ENCODE measurements around the gene UBASH3B. TPM values are rescaled to one million over a fixed set of nuclear protein-coding genes. Genes with fewer than 3 reads are reported as not detected.

Gene UBASH3B
- total and polyA plus RNA-seq, 7 donors: 1.4 to 17.5 (median 8.5) TPM

GRCh38 chr11:122813176-122813893 lies 157.8 kb downstream of the UBASH3B start:
- H3K27me3 ChIP-seq (ENCODE audit: insufficient read depth in 3 of 3, low read length in 2 of 3): no peaks in the 10 kb centered on the region
- DNase-seq (no peak), ATAC-seq (no peak)
- H3K4me3 ChIP-seq: no peak overlapping the region
- intact Hi-C loops (cut with DNase I): no loop called here
- H3K4me1 ChIP-seq: peaks cover 1% of the 10 kb centered on the region
- no peak for TF ChIP-seq CTCF (IDR thresholded peaks at IDR 0.05)
- 74 to 83% (median 82%) methylated on average over 8 of the region's 8 CpGs for WGBS, 3 donors
- no peak overlapping the region for H3K27ac ChIP-seq
- no peaks in the 10 kb centered on the region for H3K36me3 ChIP-seq (ENCODE audit: insufficient read depth in 1 of 2, low read depth in 1 of 2)
- no peaks in the 10 kb centered on the region for H3K9me3 ChIP-seq

GRCh38 chr11:122813894-122814270 lies 158.4 kb downstream of the UBASH3B start:
- ATAC-seq: no peak
- TF ChIP-seq CTCF (IDR thresholded peaks at IDR 0.05): no peak
- no peak for DNase-seq
- H3K9me3 ChIP-seq: no peaks in the 10 kb centered on the region
- no peaks in the 10 kb centered on the region for H3K36me3 ChIP-seq (ENCODE audit: insufficient read depth in 1 of 2, low read depth in 1 of 2)
- no peak overlapping the region for H3K4me3 ChIP-seq
- WGBS, 3 donors: 67 to 70% (median 69%) methylated on average over 1 of the region's 1 CpG
- no peaks in the 10 kb centered on the region for H3K27me3 ChIP-seq (ENCODE audit: insufficient read depth in 3 of 3, low read length in 2 of 3)
- intact Hi-C loops (cut with DNase I): no loop called here
- H3K4me1 ChIP-seq: no peaks in the 10 kb centered on the region
- no peak overlapping the region for H3K27ac ChIP-seq

- Histone ChIP-seq H3K27ac (no peak overlapping the region), H3K27me3 (ENCODE audit: insufficient read depth in 3 of 3, low read length in 2 of 3) (no peaks in the 10 kb centered on the region), H3K9me3 (no peaks in the 10 kb centered on the region), H3K4me1 (no peaks in the 10 kb centered on the region), H3K4me3 (no peak overlapping the region), H3K36me3 (ENCODE audit: insufficient read depth in 1 of 2, low read depth in 1 of 2) (no peaks in the 10 kb centered on the region)
- WGBS, 3 donors: 92 to 96% (median 93%) methylated on average over 1 of the region's 1 CpG
- DNase-seq: no peak
- no peak for ATAC-seq
- TF ChIP-seq CTCF (IDR thresholded peaks at IDR 0.05): no peak
- intact Hi-C loops (cut with DNase I): no loop called here
Observed at GRCh38 chr11:122814401-122814800, 158.9 kb downstream of the UBASH3B start.

GRCh38 chr11:122815900-122816299 lies 160.4 kb downstream of the UBASH3B start:
- H3K27ac ChIP-seq: no peak overlapping the region
- TF ChIP-seq CTCF (IDR thresholded peaks at IDR 0.05): no peak
- no peak overlapping the region for H3K4me3 ChIP-seq
- no peaks in the 10 kb centered on the region for H3K36me3 ChIP-seq (ENCODE audit: insufficient read depth in 1 of 2, low read depth in 1 of 2)
- ATAC-seq (no peak), DNase-seq (no peak)
- no peaks in the 10 kb centered on the region for H3K4me1 ChIP-seq
- WGBS, 3 donors: 74 to 94% (median 78%) methylated on average over 5 of the region's 5 CpGs
- no peaks in the 10 kb centered on the region for H3K9me3 ChIP-seq
- no peaks in the 10 kb centered on the region for H3K27me3 ChIP-seq (ENCODE audit: insufficient read depth in 3 of 3, low read length in 2 of 3)
- intact Hi-C loops (cut with DNase I): no loop called here
